NT2/D1 (cell line): ENCODE measurements around the gene ZNF451.

ENCODE experiments used
- SUZ12 ChIP-seq: IDR thresholded peaks from 2 replicates; pipeline ENCODE4 v1.6.1; 2011; ENCODE audit not compliant: insufficient read length, insufficient read depth; ENCODE audit errors: extremely low read depth
- YY1 ChIP-seq: IDR thresholded peaks from 2 replicates; pipeline ENCODE4 v1.6.1; 2011; ENCODE audit not compliant: insufficient read length, insufficient read depth

- TF ChIP-seq YY1 (no peak), SUZ12 (no peak)
These were observed 58.2 kb downstream of the ZNF451 start for GRCh38 chr6:57147955-57148858.
